Nephron progenitor cell (in vitro differentiated cells): ENCODE results near the gene WIPF2.

Experiments used
- DNase-seq: peaks from one replicate; pipeline ENCODE4 v3.0.0; 2021
- H3K27ac Mint-ChIP-seq: 2 replicates; pipeline ENCODE4 v1.8.0; 2021; ENCODE audit warnings: mild to moderate bottlenecking, moderate library complexity, mixed read lengths
- H3K27me3 Mint-ChIP-seq: 2 replicates; pipeline ENCODE4 v1.8.0; 2021; ENCODE audit warnings: mild to moderate bottlenecking, low read depth, mixed read lengths; ENCODE audit not compliant: poor library complexity
- H3K36me3 Mint-ChIP-seq: 2 replicates; pipeline ENCODE4 v1.8.0; 2021; ENCODE audit warnings: low read depth, mixed read lengths
- H3K4me1 Mint-ChIP-seq: 2 replicates; pipeline ENCODE4 v1.8.0; 2021; ENCODE audit warnings: mixed read lengths
- H3K4me3 Mint-ChIP-seq: 2 replicates; pipeline ENCODE4 v1.8.0; 2021; ENCODE audit warnings: mild to moderate bottlenecking, moderate library complexity, mixed read lengths
- H3K9me3 Mint-ChIP-seq: 2 replicates; pipeline ENCODE4 v1.8.0; 2021; ENCODE audit warnings: mild to moderate bottlenecking, moderate library complexity, mixed read lengths
- CTCF ChIP-seq: fragments of 200-600 bp; sonication (generic); IDR thresholded peaks from 2 replicates; pipeline ENCODE4 v1.5.0; 2021; ENCODE audit warnings: antibody characterized with exemption

The WIPF2 gene

GRCh38 chr17:40174514-40174913, 44.6 kb upstream of the WIPF2 start:
- no peaks in the 10 kb centered on the region for H3K9me3 Mint-ChIP-seq
- H3K4me1 Mint-ChIP-seq, result peaks cover 26% of the 10 kb centered on the region
- no peak for TF ChIP-seq CTCF
- H3K27ac Mint-ChIP-seq, result no peak overlapping the region
- H3K27me3 Mint-ChIP-seq, result no peaks in the 10 kb centered on the region
- H3K36me3 Mint-ChIP-seq, result peaks cover 65% of the 10 kb centered on the region
- no peak overlapping the region for H3K4me3 Mint-ChIP-seq
- no peak for DNase-seq

GRCh38 chr17:40175928-40176753, 43.0 kb upstream of the WIPF2 start:
- Mint-ChIP-seq H3K4me3 (no peak overlapping the region), H3K36me3 (peaks cover 53% of the 10 kb centered on the region)
- DNase-seq, result no peak

GRCh38 chr17:40176754-40177110, 42.4 kb upstream of the WIPF2 start:
- Mint-ChIP-seq H3K36me3 (peaks cover 47% of the 10 kb centered on the region), H3K9me3 (no peaks in the 10 kb centered on the region), H3K27ac (no peak overlapping the region), H3K27me3 (peaks cover 4% of the 10 kb centered on the region), H3K4me1 (peaks cover 38% of the 10 kb centered on the region), H3K4me3 (peak overlapping the region; percentile 66)
- no peak for DNase-seq
- no peak for TF ChIP-seq CTCF

More at GRCh38 chr17:40175928-40176753, 43.0 kb upstream of the WIPF2 start:
- no peak overlapping the region for H3K27ac Mint-ChIP-seq
- H3K4me1 Mint-ChIP-seq, result peaks cover 38% of the 10 kb centered on the region
- H3K27me3 Mint-ChIP-seq, result peaks cover 4% of the 10 kb centered on the region
- TF ChIP-seq CTCF, result no peak
- no peaks in the 10 kb centered on the region for H3K9me3 Mint-ChIP-seq

GRCh38 chr17:40177275-40177874, 41.7 kb upstream of the WIPF2 start, which contains the start of gene RAPGEFL1:
Gene RAPGEFL1 (plus strand): TSS chr17:40177470. CDS start chr17:40177862, 392 bp downstream.
- Mint-ChIP-seq H3K9me3 (no peaks in the 10 kb centered on the region), H3K4me3 (peak within 1 kb of the TSS; percentile 76), H3K36me3 (peaks cover 41% of the 10 kb centered on the region), H3K27me3 (peaks cover 4% of the 10 kb centered on the region), H3K27ac (no peak within 1 kb of the TSS), H3K4me1 (peaks cover 38% of the 10 kb centered on the region)
- peak; percentile 91 for DNase-seq
- no peak for TF ChIP-seq CTCF

GRCh38 chr17:40178021-40178601, 41.0 kb upstream of the WIPF2 start:
- peaks cover 4% of the 10 kb centered on the region for H3K27me3 Mint-ChIP-seq
- peaks cover 33% of the 10 kb centered on the region for H3K36me3 Mint-ChIP-seq
- H3K4me1 Mint-ChIP-seq, result peaks cover 38% of the 10 kb centered on the region
- peak; percentile 50 for DNase-seq
- H3K27ac Mint-ChIP-seq, result no peak overlapping the region
- H3K9me3 Mint-ChIP-seq, result no peaks in the 10 kb centered on the region
- peak overlapping the region; percentile 76 for H3K4me3 Mint-ChIP-seq
- no peak for TF ChIP-seq CTCF
